ENCODE results near the gene INSIG1. TPM values are rescaled to one million over a fixed set of nuclear protein-coding genes. Genes with fewer than 3 reads are reported as not detected.

Gene INSIG1
- total RNA-seq, 1 experiment from 2014 or later, result 92.6 TPM

DNA sequence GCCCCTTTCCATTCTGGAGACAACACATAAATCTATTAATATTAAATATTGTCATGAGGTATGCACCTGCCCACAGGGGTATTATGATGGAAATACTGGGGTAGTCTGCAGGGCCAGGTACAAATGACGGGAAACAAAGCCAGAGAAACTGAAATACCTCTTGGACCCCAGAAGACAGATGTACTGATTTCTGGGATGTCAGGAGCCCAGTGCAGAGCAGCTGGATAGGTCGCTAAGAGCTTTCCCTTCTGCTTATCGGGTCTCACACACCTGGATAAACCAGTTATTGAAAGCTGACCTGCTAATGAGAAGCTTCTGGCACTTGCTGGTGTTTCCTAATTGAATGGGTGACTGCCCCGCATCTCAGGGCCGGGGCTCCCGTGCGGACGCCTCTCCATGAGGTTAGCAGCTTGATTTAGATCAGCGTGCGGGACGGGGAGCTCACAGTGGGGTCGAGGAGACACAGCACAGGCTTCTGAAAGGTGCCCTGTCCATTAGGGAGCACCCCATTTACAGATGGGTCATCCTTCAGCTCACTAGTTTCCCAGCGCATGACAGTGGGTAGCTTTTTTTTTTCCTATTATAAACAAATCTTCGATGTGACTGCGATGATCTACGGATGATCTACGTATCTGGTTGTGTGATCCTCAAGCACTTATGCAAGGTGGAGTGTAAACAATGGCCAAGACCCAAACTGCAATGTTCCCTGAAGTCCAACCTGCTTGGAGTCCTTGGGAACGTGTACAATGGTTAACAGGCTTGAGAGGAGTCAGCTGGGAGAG, 1.5 kb upstream of the INSIG1 start:
- H3K27ac ChIP-seq (ENCODE audit: low read length), result peak overlapping the region; percentile 95
- in situ Hi-C loops (cut with HindIII; ENCODE audit: low pct_unique_long_range_greater_than_20kb, low sequenced_read_pairs), result no loop called here
- POLR2A ChIA-PET, result no interaction called here
- peaks cover 25% of the 10 kb centered on the region for H3K4me1 ChIP-seq (ENCODE audit: control insufficient read depth, insufficient read depth, low read length)
- intact Hi-C loops (cut with micrococcal nuclease; ENCODE audit: unreplicated experiment), result loop anchor here (5.0 kb wide), 1 partner anchor 104 kb away; no protein-coding TSS in a partner anchor
- H3K36me3 ChIP-seq (ENCODE audit: control insufficient read depth, insufficient read depth, low read length), result peaks cover 5% of the 10 kb centered on the region
- no peaks in the 10 kb centered on the region for H3K9me3 ChIP-seq (ENCODE audit: control insufficient read depth, insufficient read depth, low read depth, low read length)
- no peak for ATAC-seq
- TF ChIP-seq POLR2AphosphoS5 (IDR thresholded peaks at IDR 0.05; ENCODE audit: low read depth, low read length) (no peak), SIN3A (IDR thresholded peaks at IDR 0.05; ENCODE audit: borderline replicate concordance, insufficient read depth, low read depth, low read length) (no peak), TCF7L2 (IDR thresholded peaks at IDR 0.05; ENCODE audit: low read depth, low read length) (no peak)
- TF ChIP-seq, protein P1, sequence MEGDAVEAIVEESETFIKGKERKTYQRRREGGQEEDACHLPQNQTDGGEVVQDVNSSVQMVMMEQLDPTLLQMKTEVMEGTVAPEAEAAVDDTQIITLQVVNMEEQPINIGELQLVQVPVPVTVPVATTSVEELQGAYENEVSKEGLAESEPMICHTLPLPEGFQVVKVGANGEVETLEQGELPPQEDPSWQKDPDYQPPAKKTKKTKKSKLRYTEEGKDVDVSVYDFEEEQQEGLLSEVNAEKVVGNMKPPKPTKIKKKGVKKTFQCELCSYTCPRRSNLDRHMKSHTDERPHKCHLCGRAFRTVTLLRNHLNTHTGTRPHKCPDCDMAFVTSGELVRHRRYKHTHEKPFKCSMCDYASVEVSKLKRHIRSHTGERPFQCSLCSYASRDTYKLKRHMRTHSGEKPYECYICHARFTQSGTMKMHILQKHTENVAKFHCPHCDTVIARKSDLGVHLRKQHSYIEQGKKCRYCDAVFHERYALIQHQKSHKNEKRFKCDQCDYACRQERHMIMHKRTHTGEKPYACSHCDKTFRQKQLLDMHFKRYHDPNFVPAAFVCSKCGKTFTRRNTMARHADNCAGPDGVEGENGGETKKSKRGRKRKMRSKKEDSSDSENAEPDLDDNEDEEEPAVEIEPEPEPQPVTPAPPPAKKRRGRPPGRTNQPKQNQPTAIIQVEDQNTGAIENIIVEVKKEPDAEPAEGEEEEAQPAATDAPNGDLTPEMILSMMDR (IDR thresholded peaks at IDR 0.05), result no peak
- TF ChIP-seq, protein P2, sequence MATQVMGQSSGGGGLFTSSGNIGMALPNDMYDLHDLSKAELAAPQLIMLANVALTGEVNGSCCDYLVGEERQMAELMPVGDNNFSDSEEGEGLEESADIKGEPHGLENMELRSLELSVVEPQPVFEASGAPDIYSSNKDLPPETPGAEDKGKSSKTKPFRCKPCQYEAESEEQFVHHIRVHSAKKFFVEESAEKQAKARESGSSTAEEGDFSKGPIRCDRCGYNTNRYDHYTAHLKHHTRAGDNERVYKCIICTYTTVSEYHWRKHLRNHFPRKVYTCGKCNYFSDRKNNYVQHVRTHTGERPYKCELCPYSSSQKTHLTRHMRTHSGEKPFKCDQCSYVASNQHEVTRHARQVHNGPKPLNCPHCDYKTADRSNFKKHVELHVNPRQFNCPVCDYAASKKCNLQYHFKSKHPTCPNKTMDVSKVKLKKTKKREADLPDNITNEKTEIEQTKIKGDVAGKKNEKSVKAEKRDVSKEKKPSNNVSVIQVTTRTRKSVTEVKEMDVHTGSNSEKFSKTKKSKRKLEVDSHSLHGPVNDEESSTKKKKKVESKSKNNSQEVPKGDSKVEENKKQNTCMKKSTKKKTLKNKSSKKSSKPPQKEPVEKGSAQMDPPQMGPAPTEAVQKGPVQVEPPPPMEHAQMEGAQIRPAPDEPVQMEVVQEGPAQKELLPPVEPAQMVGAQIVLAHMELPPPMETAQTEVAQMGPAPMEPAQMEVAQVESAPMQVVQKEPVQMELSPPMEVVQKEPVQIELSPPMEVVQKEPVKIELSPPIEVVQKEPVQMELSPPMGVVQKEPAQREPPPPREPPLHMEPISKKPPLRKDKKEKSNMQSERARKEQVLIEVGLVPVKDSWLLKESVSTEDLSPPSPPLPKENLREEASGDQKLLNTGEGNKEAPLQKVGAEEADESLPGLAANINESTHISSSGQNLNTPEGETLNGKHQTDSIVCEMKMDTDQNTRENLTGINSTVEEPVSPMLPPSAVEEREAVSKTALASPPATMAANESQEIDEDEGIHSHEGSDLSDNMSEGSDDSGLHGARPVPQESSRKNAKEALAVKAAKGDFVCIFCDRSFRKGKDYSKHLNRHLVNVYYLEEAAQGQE (IDR thresholded peaks at IDR 0.05; ENCODE audit: insufficient read depth in 1 of 2, low read depth in 2 of 2, low read length in 1 of 2), result no peak
- H3K27me3 ChIP-seq (ENCODE audit: control insufficient read depth, insufficient read depth, low read length), result no peaks in the 10 kb centered on the region
- CTCF ChIA-PET, result no interaction called here
- DNase-seq (ENCODE audit: low read depth, low spot score), result no peak
- H3K4me3 ChIP-seq (ENCODE audit: low read depth in 2 of 2, low read length in 2 of 2), result peak overlapping the region; percentile 70 to 94
- BruUV-seq (replicated peaks), result TSS peak; percentile 89

DNA sequence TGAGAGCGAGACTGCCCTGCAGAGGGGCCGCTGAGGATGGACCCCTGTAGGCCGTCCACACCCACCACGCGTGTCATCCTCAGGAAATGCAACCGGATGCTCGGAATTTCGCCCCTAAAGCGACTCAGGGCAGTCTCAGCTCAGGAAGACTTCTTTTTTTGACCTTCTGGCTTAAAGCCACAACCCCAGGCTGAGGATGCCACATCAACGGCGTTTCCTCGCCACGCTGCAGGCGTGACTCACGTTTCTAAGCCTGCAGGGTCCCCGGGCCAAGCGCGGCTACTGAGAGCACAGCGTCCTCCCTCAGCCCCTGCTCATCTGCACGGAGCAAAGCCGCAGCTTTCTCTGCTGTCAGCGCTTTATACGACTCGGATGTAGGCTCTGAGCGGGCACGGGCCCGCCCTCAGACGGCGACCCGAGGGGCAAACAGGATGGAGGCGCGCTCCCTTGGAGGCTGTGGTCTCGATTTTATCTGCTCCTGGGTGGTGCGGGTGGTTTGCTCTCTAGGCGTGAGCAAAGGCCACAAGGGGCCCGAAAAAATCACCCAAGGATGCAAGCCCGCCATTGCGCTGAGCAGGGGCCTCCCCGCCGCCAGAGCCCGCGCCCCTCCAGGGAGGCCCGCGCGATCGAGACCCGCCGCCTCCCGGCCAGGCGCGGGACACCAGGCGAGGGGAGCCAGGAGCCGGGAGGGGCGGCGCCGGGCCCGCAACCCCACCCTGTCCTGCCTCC, 726 bp upstream of the INSIG1 start:
- Histone ChIP-seq H3K27me3 (ENCODE audit: control insufficient read depth, insufficient read depth, low read length) (no peaks in the 10 kb centered on the region), H3K9me3 (ENCODE audit: control insufficient read depth, insufficient read depth, low read depth, low read length) (no peaks in the 10 kb centered on the region), H3K27ac (ENCODE audit: low read length) (peak overlapping the region; percentile 95), H3K36me3 (ENCODE audit: control insufficient read depth, insufficient read depth, low read length) (peaks cover 11% of the 10 kb centered on the region), H3K4me1 (ENCODE audit: control insufficient read depth, insufficient read depth, low read length) (peaks cover 25% of the 10 kb centered on the region), H3K4me3 (ENCODE audit: low read depth in 2 of 2, low read length in 2 of 2) (peak overlapping the region; percentile 70 to 94)
- ATAC-seq (peak; percentile 30), DNase-seq (ENCODE audit: low read depth, low spot score) (no peak)
- CTCF ChIA-PET, result interaction anchor here (0.5 kb wide), 1 partner anchor 48 kb away, joined by 9 read pairs; no protein-coding TSS in a partner anchor
- intact Hi-C loops (cut with micrococcal nuclease; ENCODE audit: unreplicated experiment) (loop anchor here (5.0 kb wide), 1 partner anchor 105 kb away; no protein-coding TSS in a partner anchor), in situ Hi-C loops (cut with HindIII; ENCODE audit: low pct_unique_long_range_greater_than_20kb, low sequenced_read_pairs) (no loop called here)
- POLR2A ChIA-PET, result interaction anchor here (0.6 kb wide), 1 partner anchor 266 kb away, joined by 4 read pairs; no protein-coding TSS in a partner anchor
- BruUV-seq (replicated peaks), result no TSS peak
- TF ChIP-seq POLR2AphosphoS5 (IDR thresholded peaks at IDR 0.05; ENCODE audit: low read depth, low read length), result no peak; the same call in 1 of the 2 replicates
- TF ChIP-seq TCF7L2 (IDR thresholded peaks at IDR 0.05; ENCODE audit: low read depth, low read length), result no peak
- TF ChIP-seq SIN3A (IDR thresholded peaks at IDR 0.05; ENCODE audit: borderline replicate concordance, insufficient read depth, low read depth, low read length), result no peak
- TF ChIP-seq, protein P2 (IDR thresholded peaks at IDR 0.05; ENCODE audit: insufficient read depth in 1 of 2, low read depth in 2 of 2, low read length in 1 of 2), result no peak
- TF ChIP-seq, protein P1 (IDR thresholded peaks at IDR 0.05), result no peak; the same call in 1 of the 2 replicates
